Choroid plexus epithelial cell (primary cell): Measurements from ENCODE around the gene DDHD1.

ENCODE experiments used
- DNase-seq: peaks from one replicate; pipeline ENCODE4 v3.0.0-alpha.2; 2010; ENCODE audit warnings: low read depth
- H3K4me3 ChIP-seq: 2 replicates; pipeline ENCODE4 v1.5.1; 2011; ENCODE audit warnings: low read depth, mild to moderate bottlenecking, control low read depth, low read length, moderate library complexity
- CTCF ChIP-seq: conservative IDR thresholded peaks from 2 replicates; pipeline ENCODE4 v1.5.1; 2011; ENCODE audit warnings: low read depth, mild to moderate bottlenecking, control low read depth, inconsistent platforms, low read length, moderate library complexity

The DDHD1 gene

GRCh38 chr14:53151523-53152183 is 1.5 kb downstream of the DDHD1 start:
- DNase-seq: peak; percentile 33
- peak overlapping the region; percentile 74 for H3K4me3 ChIP-seq
- TF ChIP-seq CTCF: peak; percentile 22

DNA sequence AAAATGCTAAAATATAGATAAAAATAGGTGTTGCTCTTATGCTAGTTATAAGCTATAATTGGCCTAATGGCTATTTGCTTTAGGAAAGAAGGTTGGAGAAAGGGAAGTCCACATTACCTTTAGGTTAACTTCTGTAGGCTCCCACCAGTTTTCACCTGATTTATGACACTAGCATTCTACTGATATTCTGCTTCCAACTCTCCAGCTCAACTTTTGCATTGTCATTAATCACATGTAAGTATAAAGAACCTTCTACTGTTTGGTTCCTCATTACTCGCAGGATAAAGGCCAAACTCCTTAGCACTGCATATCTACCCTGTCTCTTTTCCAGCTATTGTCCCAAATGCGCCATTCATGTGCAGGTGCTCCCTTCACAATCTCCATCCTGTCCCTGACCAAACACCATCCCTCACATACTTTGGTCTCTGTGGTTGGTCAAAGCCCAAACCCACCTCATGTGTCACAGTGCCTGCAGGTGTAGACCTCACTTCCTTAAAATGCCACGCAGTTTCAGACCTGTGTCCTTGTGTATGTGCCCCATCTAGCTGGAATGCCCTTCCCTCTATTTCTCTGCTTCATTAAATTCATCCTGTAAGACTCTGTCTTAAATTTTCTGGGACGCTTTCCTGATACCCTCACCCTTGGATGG is 3.3 kb downstream of the DDHD1 start:
- no peak for DNase-seq
- no peak overlapping the region for H3K4me3 ChIP-seq
- TF ChIP-seq CTCF: no peak

DNA sequence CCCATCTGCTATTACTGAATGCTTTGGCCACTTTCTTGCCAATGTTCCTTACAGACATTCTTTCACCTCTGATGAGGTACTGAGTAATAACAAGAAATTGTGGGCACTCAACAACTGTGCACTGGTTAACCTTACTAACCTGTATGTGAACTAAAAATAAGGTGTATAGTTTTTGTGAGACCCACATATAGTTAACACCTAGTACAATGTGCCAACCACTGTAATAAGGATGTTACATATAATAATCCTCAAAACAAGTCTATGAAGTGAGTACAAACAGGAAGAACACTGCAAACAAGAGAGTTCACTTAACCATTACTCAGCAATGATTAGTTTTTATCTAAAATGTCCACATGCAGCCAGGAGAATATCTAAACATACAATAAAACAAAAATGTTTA is 4.5 kb downstream of the DDHD1 start:
- DNase-seq: no peak
- H3K4me3 ChIP-seq: no peak overlapping the region
- no peak for TF ChIP-seq CTCF

DNA sequence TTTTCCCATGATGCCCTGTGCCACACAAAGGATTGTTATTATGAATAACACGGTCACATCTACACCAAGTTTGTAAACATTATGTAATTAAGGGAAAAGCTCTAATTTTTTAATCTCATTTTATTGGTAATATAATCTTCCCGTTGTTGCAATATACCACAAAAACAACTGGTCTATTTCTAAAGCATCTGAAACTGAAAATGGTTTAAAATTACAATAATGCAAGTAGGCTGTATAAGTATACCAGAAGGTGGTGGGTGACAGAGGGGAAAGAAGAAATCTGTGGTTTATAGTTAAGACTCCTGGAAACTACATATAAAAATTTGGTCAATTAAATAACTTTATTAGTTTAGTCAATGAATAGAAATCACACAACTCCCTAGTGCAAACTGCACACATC is 5.2 kb downstream of the DDHD1 start:
- no peak for TF ChIP-seq CTCF
- no peak for DNase-seq
- no peak overlapping the region for H3K4me3 ChIP-seq

DNA sequence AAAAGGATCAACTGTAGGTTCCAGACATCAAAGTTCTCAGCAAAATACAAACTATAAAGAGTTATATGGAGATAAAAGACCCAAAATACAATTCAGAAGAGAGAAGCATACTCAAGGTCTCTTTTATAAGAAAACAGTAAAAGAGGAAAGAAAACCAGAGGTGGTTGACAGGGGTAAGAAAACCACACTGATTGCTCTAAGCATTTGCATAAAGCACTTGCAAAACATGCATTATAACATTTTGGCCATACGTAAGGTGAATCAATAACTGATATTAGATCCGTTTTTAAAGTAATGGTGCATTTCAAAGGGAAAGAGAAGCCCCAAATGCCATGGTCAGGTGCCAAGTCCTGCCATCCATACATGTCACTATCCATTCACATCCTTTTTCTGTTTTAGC is 5.9 kb downstream of the DDHD1 start:
- TF ChIP-seq CTCF: no peak
- no peak for DNase-seq
- no peak overlapping the region for H3K4me3 ChIP-seq

DNA sequence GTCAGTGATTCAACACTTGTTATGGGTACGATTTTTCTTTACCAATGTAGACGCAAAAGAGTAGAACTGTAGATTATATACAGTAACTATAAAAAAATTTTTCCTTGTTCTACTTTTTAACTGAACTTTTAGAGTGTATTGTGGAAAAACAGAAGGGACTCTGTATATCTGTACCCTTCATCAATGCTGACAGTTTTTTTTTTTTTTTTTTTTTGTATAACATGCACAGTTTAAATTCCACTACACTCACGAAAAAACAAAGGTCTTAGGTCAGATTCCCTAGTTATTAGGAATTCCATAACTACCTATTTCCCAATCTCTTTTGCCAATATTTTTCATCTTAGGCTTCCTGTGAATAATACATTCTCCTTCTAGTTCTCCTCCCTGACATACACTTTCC is 6.4 kb downstream of the DDHD1 start:
- no peak overlapping the region for H3K4me3 ChIP-seq
- TF ChIP-seq CTCF: no peak
- DNase-seq: no peak

DNA sequence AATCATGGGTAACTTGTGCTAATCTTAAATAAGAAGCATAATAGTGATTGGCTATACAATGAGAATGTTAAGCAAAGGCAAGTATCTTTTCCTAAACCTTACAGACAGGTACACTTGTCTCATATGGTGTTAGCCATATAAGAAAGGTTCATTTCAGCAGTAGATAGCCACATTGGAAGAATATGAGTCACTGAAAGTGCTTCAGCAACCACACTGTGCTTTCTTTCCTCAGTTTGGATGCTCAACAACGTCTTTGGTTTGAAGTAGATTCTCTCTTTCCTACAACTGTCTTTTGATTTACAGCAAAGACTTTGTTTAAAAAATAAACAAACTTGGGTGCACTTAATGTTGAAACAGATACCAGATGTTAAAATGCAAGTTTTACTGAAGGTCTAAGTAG is 8.9 kb downstream of the DDHD1 start:
- DNase-seq: no peak
- no peak for TF ChIP-seq CTCF

More for the DNA sequence above, 8.9 kb downstream of the DDHD1 start:
- H3K4me3 ChIP-seq: no peak overlapping the region
